ENCODE data around the gene CERS6. TPM values are rescaled to one million over a fixed set of nuclear protein-coding genes. Genes with fewer than 3 reads are reported as not detected.

CERS6 gene
- total RNA-seq, 4 donors from 2014 or later, result 35.7 to 60.6 (median 39.2) TPM

- H3K36me3 ChIP-seq, result no peaks in the 10 kb centered on the region
- no peak overlapping the region for H3K4me3 ChIP-seq (replicated peaks in 1 of 3)
- no peaks in the 10 kb centered on the region for H3K9me3 ChIP-seq
- intact Hi-C loops (cut with DNase I), result no loop called here
- 87 to 92% methylated on average over 1 of the region's 1 CpG for WGBS, 2 donors
- no peak for DNase-seq
- TF ChIP-seq CTCF (IDR thresholded peaks at IDR 0.05) (no peak), POLR2A (IDR thresholded peaks at IDR 0.05) (no peak)
- H3K27ac ChIP-seq, result peak overlapping the region in 1 of 3 donors; percentile 9
- H3K4me1 ChIP-seq, result peaks cover 8 to 18% of the 10 kb centered on the region in 2 donors
- H3K27me3 ChIP-seq, result no peaks in the 10 kb centered on the region
These were observed 177.8 kb downstream of the CERS6 start for GRCh38 chr2:168633895-168634294.

GRCh38 chr2:168635065-168635577, 179.0 kb downstream of the CERS6 start:
- H3K4me3 ChIP-seq (replicated peaks in 1 of 3), result no peak overlapping the region
- intact Hi-C loops (cut with DNase I), result no loop called here
- no peaks in the 10 kb centered on the region for H3K36me3 ChIP-seq
- TF ChIP-seq POLR2A (IDR thresholded peaks at IDR 0.05), result no peak
- TF ChIP-seq CTCF (IDR thresholded peaks at IDR 0.05), result no peak
- 7 to 17% methylated on average over 3 of the region's 3 CpGs for WGBS, 2 donors
- no peak overlapping the region for H3K27ac ChIP-seq
- DNase-seq, result peak; percentile 64 to 69
- no peaks in the 10 kb centered on the region for H3K9me3 ChIP-seq
- peaks cover 8 to 18% of the 10 kb centered on the region in 2 donors for H3K4me1 ChIP-seq
- no peaks in the 10 kb centered on the region for H3K27me3 ChIP-seq

GRCh38 chr2:168639018-168639417, 182.9 kb downstream of the CERS6 start:
- H3K9me3 ChIP-seq, result no peaks in the 10 kb centered on the region
- no peaks in the 10 kb centered on the region for H3K27me3 ChIP-seq
- DNase-seq, result no peak
- WGBS, 2 donors, result 91 to 94% methylated on average over 2 of the region's 2 CpGs
- H3K4me1 ChIP-seq, result peaks cover 12% of the 10 kb centered on the region in 2 donors
- H3K36me3 ChIP-seq, result no peaks in the 10 kb centered on the region
- TF ChIP-seq POLR2A (IDR thresholded peaks at IDR 0.05) (no peak), CTCF (IDR thresholded peaks at IDR 0.05) (no peak)
- H3K4me3 ChIP-seq (replicated peaks in 1 of 3), result no peak overlapping the region
- H3K27ac ChIP-seq, result no peak overlapping the region
- intact Hi-C loops (cut with DNase I), result no loop called here

- peak; percentile 26 to 60 for DNase-seq
- H3K36me3 ChIP-seq, result no peaks in the 10 kb centered on the region
- H3K4me1 ChIP-seq, result peaks cover 12% of the 10 kb centered on the region in 2 donors
- intact Hi-C loops (cut with DNase I), result no loop called here
- no peaks in the 10 kb centered on the region for H3K9me3 ChIP-seq
- H3K4me3 ChIP-seq (replicated peaks in 1 of 3), result no peak overlapping the region
- H3K27me3 ChIP-seq, result no peaks in the 10 kb centered on the region
- TF ChIP-seq CTCF (IDR thresholded peaks at IDR 0.05) (no peak), POLR2A (IDR thresholded peaks at IDR 0.05) (no peak)
- H3K27ac ChIP-seq, result no peak overlapping the region
- WGBS, 2 donors, result 71 to 86% methylated on average over 3 of the region's 3 CpGs
These were observed 183.4 kb downstream of the CERS6 start for GRCh38 chr2:168639441-168639898.

- TF ChIP-seq POLR2A (IDR thresholded peaks at IDR 0.05) (no peak), CTCF (IDR thresholded peaks at IDR 0.05) (no peak)
- H3K9me3 ChIP-seq, result no peaks in the 10 kb centered on the region
- no peaks in the 10 kb centered on the region for H3K27me3 ChIP-seq
- no peaks in the 10 kb centered on the region for H3K36me3 ChIP-seq
- no peak for DNase-seq
- WGBS, 2 donors, result 93 to 97% methylated on average over 3 of the region's 3 CpGs
- intact Hi-C loops (cut with DNase I), result no loop called here
- peaks cover 8 to 11% of the 10 kb centered on the region in 2 donors for H3K4me1 ChIP-seq
- H3K4me3 ChIP-seq (replicated peaks in 1 of 3), result no peak overlapping the region
- no peak overlapping the region for H3K27ac ChIP-seq
These were observed 184.0 kb downstream of the CERS6 start for GRCh38 chr2:168640039-168640438.

All from thyroid gland (tissue), 4 donors.